ENCODE measurements around the gene CAPZB. TPM values are rescaled to one million over a fixed set of nuclear protein-coding genes. Genes with fewer than 3 reads are reported as not detected.

Gene CAPZB
- total RNA-seq (2022; extraction: Qiagen RNA extraction): 227 to 265 TPM (median 229 TPM) in 5 replicates

GRCh38 chr1:19485362-19486187, at the start of gene CAPZB:
Gene CAPZB, minus strand, starts transcription at chr1:19485539. Its CDS starts 101 bp downstream, at chr1:19485438.

GRCh38 chr1:19311931-19312781, 173.2 kb downstream of the CAPZB start, which contains the start of the genes AKR7A2 and SLC66A1:
Gene AKR7A2, minus strand, starts transcription at chr1:19312144. Its CDS starts 20 bp downstream, at chr1:19312124.
Gene SLC66A1, plus strand, starts transcription at chr1:19312326. Its CDS starts 5,352 bp downstream, at chr1:19317678.

Other genes starting within 250 kb of the CAPZB start
- gene EMC1, start 234.0 kb downstream of the CAPZB start, total RNA-seq (2022; extraction: Qiagen RNA extraction): 27.6 to 38.5 TPM (median 33.3 TPM) in 5 replicates
- gene MRTO4, start 233.7 kb downstream of the CAPZB start, total RNA-seq (2022; extraction: Qiagen RNA extraction): 63.6 to 72.7 TPM (median 65.2 TPM) in 5 replicates
- gene AKR7A3, start 196.8 kb downstream of the CAPZB start, total RNA-seq (2022; extraction: Qiagen RNA extraction): 0.09 to 0.32 TPM (median 0.12 TPM) in 5 replicates
- 36.8 to 54.8 TPM (median 51.6 TPM) in 5 replicates for gene AKR7A2, start 173.4 kb downstream of the CAPZB start, total RNA-seq (2022; extraction: Qiagen RNA extraction)
- 14.9 to 24.7 TPM (median 21.2 TPM) in 5 replicates for gene SLC66A1, start 173.2 kb downstream of the CAPZB start, total RNA-seq (2022; extraction: Qiagen RNA extraction)
- gene NBL1, start 158.8 kb upstream of the CAPZB start, total RNA-seq (2022; extraction: Qiagen RNA extraction): 28.7 to 54.9 TPM (median 46.2 TPM) in 5 replicates
- gene HTR6, start 179.3 kb upstream of the CAPZB start, total RNA-seq (2022; extraction: Qiagen RNA extraction): 0.15 to 0.22 TPM (median 0.19 TPM) in 4 of 5 replicates, not detected in the other

All from A549 treated with Mapracorat at 1 μM for 4 hours (cell line).